ENCODE data around the gene PARVB. TPM values are rescaled to one million over a fixed set of nuclear protein-coding genes. Genes with fewer than 3 reads are reported as not detected.

Gene PARVB
- polyA plus RNA-seq, 2 donors: 1.8 to 3.9 TPM

GRCh38 chr22:44143105-44143474 lies 119.0 kb downstream of the PARVB start:
- WGBS, 2 donors: 48 to 52% methylated on average over 4 of the region's 4 CpGs
- no peak overlapping the region for H3K27ac ChIP-seq (ENCODE audit: low read depth in 2 of 2, low read length in 1 of 2)
- peaks cover 0 to 6% of the 10 kb centered on the region in 2 donors for H3K9me3 ChIP-seq (ENCODE audit: control insufficient read depth in 2 of 2, insufficient read depth in 1 of 2, low read depth in 1 of 2, low read length in 1 of 2)
- no peaks in the 10 kb centered on the region for H3K27me3 ChIP-seq (ENCODE audit: control insufficient read depth in 1 of 2, insufficient read depth in 2 of 2, low read length in 2 of 2)
- H3K4me3 ChIP-seq (ENCODE audit: low read depth in 1 of 2, low read length in 2 of 2): no peak overlapping the region
- no peaks in the 10 kb centered on the region for H3K4me1 ChIP-seq (ENCODE audit: control insufficient read depth in 2 of 2, insufficient read depth in 2 of 2, low read length in 1 of 2)
- H3K36me3 ChIP-seq (ENCODE audit: control insufficient read depth in 2 of 2, insufficient read depth in 2 of 2, low read length in 1 of 2): no peaks in the 10 kb centered on the region

DNA sequence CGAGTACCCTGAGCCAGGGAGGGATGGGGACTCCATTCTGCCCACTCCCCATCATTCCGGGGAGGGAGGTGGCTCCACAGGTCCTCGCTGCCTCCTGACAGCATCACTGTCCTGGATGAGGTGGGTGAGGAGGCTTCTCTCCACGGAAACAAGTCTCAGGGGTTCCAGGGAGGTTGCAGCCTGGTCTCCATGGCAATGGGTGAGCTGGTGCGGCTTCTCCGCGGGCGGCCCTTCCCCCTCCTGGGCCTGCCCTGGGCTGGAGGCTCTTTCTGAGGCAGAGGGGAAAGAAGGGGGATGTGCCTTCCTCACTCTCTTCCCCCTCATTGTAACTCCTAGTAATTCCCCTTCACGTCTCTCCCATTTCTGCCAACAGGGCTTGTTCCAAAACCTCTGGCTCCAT lies 119.5 kb downstream of the PARVB start:
- H3K36me3 ChIP-seq (ENCODE audit: control insufficient read depth in 2 of 2, insufficient read depth in 2 of 2, low read length in 1 of 2): no peaks in the 10 kb centered on the region
- 69 to 77% methylated on average over 9 of the region's 9 CpGs for WGBS, 2 donors

DNA sequence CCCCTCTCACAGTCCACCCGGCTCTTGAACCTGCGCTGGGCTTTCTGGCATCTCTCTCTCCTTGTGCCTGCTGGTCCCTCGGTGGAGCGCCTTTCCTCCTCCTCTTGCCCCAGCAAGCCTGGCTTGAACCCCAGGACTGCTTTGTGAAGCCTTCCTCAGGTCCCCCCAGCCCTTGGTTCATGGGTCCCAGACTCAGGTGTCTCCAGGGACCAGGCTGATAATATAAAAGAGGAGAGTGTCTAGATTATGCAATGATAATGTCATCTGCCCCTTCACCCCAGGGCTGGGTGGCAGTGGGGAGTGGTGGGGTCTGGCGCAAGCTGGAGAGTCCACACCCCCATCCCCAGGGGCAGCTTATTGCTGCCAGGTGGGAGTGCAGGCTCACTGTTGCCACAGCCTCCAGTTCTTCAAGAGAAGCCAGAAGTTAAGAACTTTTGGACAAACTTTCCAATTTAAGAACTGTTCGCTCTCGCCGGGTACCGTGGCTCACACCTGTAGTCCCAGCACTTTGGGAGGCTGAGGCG lies 120.0 kb downstream of the PARVB start:
- no peaks in the 10 kb centered on the region for H3K27me3 ChIP-seq (ENCODE audit: control insufficient read depth in 1 of 2, insufficient read depth in 2 of 2, low read length in 2 of 2)
- peaks cover 0 to 3% of the 10 kb centered on the region in 2 donors for H3K9me3 ChIP-seq (ENCODE audit: control insufficient read depth in 2 of 2, insufficient read depth in 1 of 2, low read depth in 1 of 2, low read length in 1 of 2)
- no peak overlapping the region for H3K4me3 ChIP-seq (ENCODE audit: low read depth in 1 of 2, low read length in 2 of 2)
- no peaks in the 10 kb centered on the region for H3K4me1 ChIP-seq (ENCODE audit: control insufficient read depth in 2 of 2, insufficient read depth in 2 of 2, low read length in 1 of 2)
- WGBS, 2 donors: 84 to 93% methylated on average over 10 of the region's 10 CpGs
- H3K36me3 ChIP-seq (ENCODE audit: control insufficient read depth in 2 of 2, insufficient read depth in 2 of 2, low read length in 1 of 2): no peaks in the 10 kb centered on the region
- H3K27ac ChIP-seq (ENCODE audit: low read depth in 2 of 2, low read length in 1 of 2): no peak overlapping the region

More for the DNA sequence above, 119.5 kb downstream of the PARVB start:
- no peaks in the 10 kb centered on the region for H3K27me3 ChIP-seq (ENCODE audit: control insufficient read depth in 1 of 2, insufficient read depth in 2 of 2, low read length in 2 of 2)
- H3K27ac ChIP-seq (ENCODE audit: low read depth in 2 of 2, low read length in 1 of 2): no peak overlapping the region
- H3K4me1 ChIP-seq (ENCODE audit: control insufficient read depth in 2 of 2, insufficient read depth in 2 of 2, low read length in 1 of 2): no peaks in the 10 kb centered on the region
- H3K9me3 ChIP-seq (ENCODE audit: control insufficient read depth in 2 of 2, insufficient read depth in 1 of 2, low read depth in 1 of 2, low read length in 1 of 2): peaks cover 0 to 3% of the 10 kb centered on the region in 2 donors
- H3K4me3 ChIP-seq (ENCODE audit: low read depth in 1 of 2, low read length in 2 of 2): no peak overlapping the region

DNA sequence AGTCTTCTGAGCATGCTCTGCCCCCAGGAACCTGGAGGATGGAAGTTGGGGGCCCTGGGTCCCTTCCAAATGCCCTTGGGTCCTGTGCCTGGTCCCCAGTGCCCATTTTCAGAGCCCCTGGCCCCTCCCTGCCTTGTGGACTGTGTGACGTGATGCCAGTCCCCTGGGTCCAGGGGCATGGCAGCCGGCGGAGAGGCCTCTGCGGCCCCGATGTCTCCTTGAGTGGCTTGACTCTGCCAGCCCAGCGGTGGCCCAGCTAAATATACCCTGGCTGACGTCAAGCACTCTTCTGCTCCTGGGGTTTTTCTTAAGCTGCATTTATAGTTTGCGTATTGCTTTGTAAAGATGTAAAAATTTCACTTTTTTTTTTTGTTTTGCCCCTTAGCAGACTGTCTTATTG lies 121.4 kb downstream of the PARVB start:
- Histone ChIP-seq H3K36me3 (ENCODE audit: control insufficient read depth in 2 of 2, insufficient read depth in 2 of 2, low read length in 1 of 2) (no peaks in the 10 kb centered on the region), H3K27me3 (ENCODE audit: control insufficient read depth in 1 of 2, insufficient read depth in 2 of 2, low read length in 2 of 2) (no peaks in the 10 kb centered on the region), H3K27ac (ENCODE audit: low read depth in 2 of 2, low read length in 1 of 2) (no peak overlapping the region), H3K4me3 (ENCODE audit: low read depth in 1 of 2, low read length in 2 of 2) (no peak overlapping the region), H3K9me3 (ENCODE audit: control insufficient read depth in 2 of 2, insufficient read depth in 1 of 2, low read depth in 1 of 2, low read length in 1 of 2) (peaks cover 0 to 3% of the 10 kb centered on the region in 2 donors), H3K4me1 (ENCODE audit: control insufficient read depth in 2 of 2, insufficient read depth in 2 of 2, low read length in 1 of 2) (no peaks in the 10 kb centered on the region)
- 82 to 86% methylated on average over 8 of the region's 8 CpGs for WGBS, 2 donors

DNA sequence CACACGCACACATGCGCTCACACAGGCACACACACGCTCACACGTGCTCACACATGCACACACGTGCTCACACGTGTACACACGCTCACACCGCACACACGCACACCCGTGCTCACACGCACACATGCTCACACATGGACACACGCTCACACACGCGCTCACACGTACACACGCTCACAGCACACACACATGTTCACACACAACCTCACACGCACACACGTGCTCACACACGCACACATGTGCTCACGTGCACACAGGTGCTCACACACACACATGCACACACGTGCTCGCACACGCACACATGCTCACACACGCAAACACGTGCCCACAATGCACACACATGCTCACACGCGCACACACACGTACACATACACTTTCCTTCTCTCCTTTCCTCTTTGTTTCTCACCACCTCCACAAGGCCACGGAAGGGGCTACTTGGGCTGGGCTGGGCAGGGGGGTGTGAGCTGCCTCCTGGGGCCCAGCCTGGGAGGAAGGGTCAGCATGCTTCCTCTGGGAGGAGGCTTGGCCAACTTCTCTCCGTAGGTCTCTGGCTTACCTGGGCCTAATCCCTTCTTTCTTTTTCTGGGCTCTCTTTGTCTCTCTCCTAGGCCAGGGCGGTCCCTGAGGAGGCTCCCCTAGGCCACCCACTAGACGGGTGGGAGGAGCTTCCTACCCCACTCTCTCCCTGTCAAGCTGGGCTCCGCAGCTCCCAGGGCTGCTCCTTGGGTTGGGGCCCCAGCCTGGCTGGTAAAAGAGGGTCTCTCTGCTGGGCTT lies 122.2 kb downstream of the PARVB start:
- peaks cover 0 to 3% of the 10 kb centered on the region in 2 donors for H3K9me3 ChIP-seq (ENCODE audit: control insufficient read depth in 2 of 2, insufficient read depth in 1 of 2, low read depth in 1 of 2, low read length in 1 of 2)
- H3K27me3 ChIP-seq (ENCODE audit: control insufficient read depth in 1 of 2, insufficient read depth in 2 of 2, low read length in 2 of 2): no peaks in the 10 kb centered on the region
- H3K4me3 ChIP-seq (ENCODE audit: low read depth in 1 of 2, low read length in 2 of 2): no peak overlapping the region
- no peaks in the 10 kb centered on the region for H3K36me3 ChIP-seq (ENCODE audit: control insufficient read depth in 2 of 2, insufficient read depth in 2 of 2, low read length in 1 of 2)
- H3K4me1 ChIP-seq (ENCODE audit: control insufficient read depth in 2 of 2, insufficient read depth in 2 of 2, low read length in 1 of 2): no peaks in the 10 kb centered on the region
- H3K27ac ChIP-seq (ENCODE audit: low read depth in 2 of 2, low read length in 1 of 2): no peak overlapping the region
- WGBS, 2 donors: 89 to 91% methylated on average over 33 of the region's 33 CpGs

DNA sequence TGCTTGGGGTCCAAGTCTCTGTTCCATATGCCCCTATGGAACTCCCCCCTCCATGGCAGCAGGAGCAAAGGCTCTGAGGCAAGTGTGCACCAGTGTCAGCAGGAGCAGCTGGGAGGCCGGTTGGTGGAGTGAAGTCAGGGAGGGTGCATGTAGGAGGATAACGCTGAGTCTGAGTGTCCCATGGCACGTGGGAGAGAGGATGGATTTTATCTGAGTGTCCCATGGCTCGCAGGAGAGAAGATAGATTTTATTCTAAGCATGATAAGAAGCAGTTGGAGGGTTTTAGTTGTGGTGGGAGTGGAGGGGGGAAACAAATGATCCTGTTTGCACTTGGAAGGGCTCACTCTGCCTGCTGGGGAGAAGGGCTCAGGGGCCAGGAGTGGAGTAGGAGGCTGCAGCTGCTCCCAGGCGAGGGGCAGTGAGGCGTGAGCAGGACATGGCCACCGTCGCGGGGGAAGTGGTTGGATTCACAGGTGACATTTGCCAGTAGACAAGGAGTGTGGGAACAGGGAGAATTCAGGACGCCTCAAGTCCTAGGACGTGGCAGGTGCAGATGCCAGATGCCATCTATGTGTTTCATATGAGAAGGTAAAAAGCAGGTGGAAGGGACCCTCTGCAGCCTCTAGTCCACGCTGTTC lies 123.0 kb downstream of the PARVB start:
- no peaks in the 10 kb centered on the region for H3K4me1 ChIP-seq (ENCODE audit: control insufficient read depth in 2 of 2, insufficient read depth in 2 of 2, low read length in 1 of 2)
- H3K27ac ChIP-seq (ENCODE audit: low read depth in 2 of 2, low read length in 1 of 2): no peak overlapping the region

DNA sequence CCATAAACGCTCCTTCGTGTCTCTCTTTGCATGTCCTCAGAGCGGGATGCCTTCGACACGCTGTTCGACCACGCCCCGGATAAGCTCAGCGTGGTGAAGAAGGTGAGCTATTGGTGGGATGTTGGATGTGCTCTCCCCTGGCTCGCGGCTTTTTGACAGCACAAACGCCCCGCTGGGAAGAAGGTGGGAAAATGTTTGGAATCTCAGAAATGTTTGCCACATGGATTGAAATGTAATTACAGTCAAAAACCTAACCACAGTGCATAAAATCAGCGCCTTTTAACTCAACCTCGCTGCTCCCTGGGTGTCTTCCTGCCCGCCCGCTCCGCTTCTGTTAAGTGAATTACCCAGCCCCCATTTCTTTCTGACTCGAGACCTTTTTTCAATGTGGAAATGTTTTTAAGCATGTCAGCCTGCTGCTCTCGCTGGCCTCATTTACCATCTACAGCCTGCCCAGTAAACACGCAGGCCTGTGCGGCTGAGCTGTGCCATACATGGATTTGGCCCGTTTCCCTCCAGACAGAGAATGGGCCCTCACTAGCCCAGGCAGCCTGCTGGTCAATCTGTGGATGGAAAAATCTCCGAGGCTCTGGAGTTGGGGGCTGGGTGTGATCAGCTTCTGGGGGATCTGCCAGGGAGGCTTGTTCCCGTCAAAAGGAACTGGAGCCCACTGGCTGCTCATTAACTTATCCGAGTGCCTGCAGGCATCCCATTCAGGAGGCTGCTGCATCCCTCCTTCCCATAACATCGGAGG lies 123.9 kb downstream of the PARVB start:
- H3K4me3 ChIP-seq (ENCODE audit: low read depth in 1 of 2, low read length in 2 of 2): no peak overlapping the region
- H3K36me3 ChIP-seq (ENCODE audit: control insufficient read depth in 2 of 2, insufficient read depth in 2 of 2, low read length in 1 of 2): no peaks in the 10 kb centered on the region
- peak overlapping the region in 1 of 2 donors; percentile 40 for H3K27ac ChIP-seq (ENCODE audit: low read depth in 2 of 2, low read length in 1 of 2)
- 63 to 68% methylated on average over 27 of the region's 27 CpGs for WGBS, 2 donors
- no peaks in the 10 kb centered on the region for H3K27me3 ChIP-seq (ENCODE audit: control insufficient read depth in 1 of 2, insufficient read depth in 2 of 2, low read length in 2 of 2)
- H3K9me3 ChIP-seq (ENCODE audit: control insufficient read depth in 2 of 2, insufficient read depth in 1 of 2, low read depth in 1 of 2, low read length in 1 of 2): peaks cover 0 to 3% of the 10 kb centered on the region in 2 donors
- H3K4me1 ChIP-seq (ENCODE audit: control insufficient read depth in 2 of 2, insufficient read depth in 2 of 2, low read length in 1 of 2): no peaks in the 10 kb centered on the region

More for the DNA sequence above, 123.0 kb downstream of the PARVB start:
- Histone ChIP-seq H3K27me3 (ENCODE audit: control insufficient read depth in 1 of 2, insufficient read depth in 2 of 2, low read length in 2 of 2) (no peaks in the 10 kb centered on the region), H3K9me3 (ENCODE audit: control insufficient read depth in 2 of 2, insufficient read depth in 1 of 2, low read depth in 1 of 2, low read length in 1 of 2) (peaks cover 0 to 3% of the 10 kb centered on the region in 2 donors), H3K36me3 (ENCODE audit: control insufficient read depth in 2 of 2, insufficient read depth in 2 of 2, low read length in 1 of 2) (no peaks in the 10 kb centered on the region), H3K4me3 (ENCODE audit: low read depth in 1 of 2, low read length in 2 of 2) (no peak overlapping the region)
- 78 to 87% methylated on average over 12 of the region's 12 CpGs for WGBS, 2 donors

DNA sequence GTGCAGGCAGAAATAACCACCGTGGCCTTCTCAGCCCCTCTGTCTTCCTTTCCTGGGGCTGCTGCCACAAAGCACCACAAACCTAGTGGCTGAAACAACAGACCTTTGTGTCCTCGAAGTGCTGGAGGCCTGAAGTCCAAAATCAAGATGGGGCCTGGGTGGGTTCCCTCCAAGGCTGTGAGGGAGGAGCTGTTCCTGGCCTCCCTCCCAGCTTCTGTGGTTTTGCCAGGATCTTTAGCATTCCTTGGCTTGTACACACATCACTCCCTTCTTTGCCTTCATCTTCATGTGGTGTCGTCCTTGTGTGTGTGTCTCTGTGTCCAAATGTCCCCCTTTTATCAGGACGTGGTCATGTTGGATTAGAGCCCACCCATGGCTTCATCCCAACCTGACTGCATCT lies 127.6 kb downstream of the PARVB start:
- Histone ChIP-seq H3K9me3 (ENCODE audit: control insufficient read depth in 2 of 2, insufficient read depth in 1 of 2, low read depth in 1 of 2, low read length in 1 of 2) (no peaks in the 10 kb centered on the region), H3K27me3 (ENCODE audit: control insufficient read depth in 1 of 2, insufficient read depth in 2 of 2, low read length in 2 of 2) (no peaks in the 10 kb centered on the region), H3K4me1 (ENCODE audit: control insufficient read depth in 2 of 2, insufficient read depth in 2 of 2, low read length in 1 of 2) (no peaks in the 10 kb centered on the region), H3K27ac (ENCODE audit: low read depth in 2 of 2, low read length in 1 of 2) (no peak overlapping the region), H3K4me3 (ENCODE audit: low read depth in 1 of 2, low read length in 2 of 2) (no peak overlapping the region), H3K36me3 (ENCODE audit: control insufficient read depth in 2 of 2, insufficient read depth in 2 of 2, low read length in 1 of 2) (no peaks in the 10 kb centered on the region)
- WGBS, 2 donors: 51 to 63% methylated on average over 4 of the region's 4 CpGs

- H3K4me3 ChIP-seq (ENCODE audit: low read depth in 1 of 2, low read length in 2 of 2): no peak overlapping the region
Measured at GRCh38 chr22:44153710-44154109, 129.6 kb downstream of the PARVB start.

More at GRCh38 chr22:44153710-44154109, 129.6 kb downstream of the PARVB start:
- 84 to 87% methylated on average over 10 of the region's 10 CpGs for WGBS, 2 donors
- Histone ChIP-seq H3K4me1 (ENCODE audit: control insufficient read depth in 2 of 2, insufficient read depth in 2 of 2, low read length in 1 of 2) (no peaks in the 10 kb centered on the region), H3K27me3 (ENCODE audit: control insufficient read depth in 1 of 2, insufficient read depth in 2 of 2, low read length in 2 of 2) (no peaks in the 10 kb centered on the region), H3K27ac (ENCODE audit: low read depth in 2 of 2, low read length in 1 of 2) (no peak overlapping the region), H3K36me3 (ENCODE audit: control insufficient read depth in 2 of 2, insufficient read depth in 2 of 2, low read length in 1 of 2) (peaks cover 0 to 2% of the 10 kb centered on the region in 2 donors), H3K9me3 (ENCODE audit: control insufficient read depth in 2 of 2, insufficient read depth in 1 of 2, low read depth in 1 of 2, low read length in 1 of 2) (no peaks in the 10 kb centered on the region)

All from esophagus (tissue), 2 donors.